Esophagus muscularis mucosa (tissue), 4 donors: ENCODE measurements around the gene IGFBP6. TPM values are rescaled to one million over a fixed set of nuclear protein-coding genes. Genes with fewer than 3 reads are reported as not detected.

Experiments used
- DNase-seq: peaks from one replicate; pipeline ENCODE4 v3.0.0-alpha.2; 2017; ENCODE audit errors: extremely low spot score
- H3K27ac ChIP-seq, 4 donors: fragments of 200-600 bp; sonication (generic); replicated peaks in 1 of 4; 1 replicate in 3 of 4; 2 replicates in 1 of 4; pipeline ENCODE4 v1.5.1; 2016 to 2019; ENCODE audit warnings: mild to moderate bottlenecking in 1 of 4
- H3K27me3 ChIP-seq, 4 donors: fragments of 200-600 bp; sonication (generic); one replicate each; pipeline versions ENCODE4 v1.5.1 to v1.6.0; 2016 to 2019
- H3K36me3 ChIP-seq, 4 donors: fragments of 200-600 bp; sonication (generic); one replicate each; pipeline ENCODE4 v1.5.1; 2016 to 2019
- H3K4me1 ChIP-seq, 4 donors: fragments of 200-600 bp; sonication (generic); one replicate each; pipeline ENCODE4 v1.5.1; 2016 to 2019
- H3K4me3 ChIP-seq, 4 donors: fragments of 200-600 bp; sonication (generic); 1 replicate in 2 of 4; 2 replicates in 2 of 4; pipeline ENCODE4 v1.5.1; 2016 to 2019; ENCODE audit warnings: mild to moderate bottlenecking in 4 of 4, moderate library complexity in 1 of 4
- H3K9me3 ChIP-seq, 4 donors: fragments of 200-600 bp; sonication (generic); 1 replicate in 3 of 4; 2 replicates in 1 of 4; pipeline ENCODE4 v1.5.1; 2016 to 2019
- CTCF ChIP-seq, 3 experiments: fragments of 200-600 bp in 2 of 3; fragments of 450-650 bp in 1 of 3; sonication (generic) in 2 of 3; IDR thresholded peaks; one replicate each; pipeline ENCODE4 v1.5.1; 2017 to 2019; ENCODE audit warnings: antibody characterized with exemption in 3 of 3, mild to moderate bottlenecking in 2 of 3, moderate library complexity in 1 of 3
- EP300 ChIP-seq: sonication (generic); formaldehyde crosslinking; IDR thresholded peaks from one replicate; pipeline ENCODE4 v1.6.1; 2017; ENCODE audit warnings: antibody characterized with exemption
- POLR2A ChIP-seq: fragments of 450-650 bp; IDR thresholded peaks from one replicate; pipeline ENCODE4 v1.6.1; 2017; ENCODE audit warnings: antibody characterized with exemption, moderate library complexity, mild to moderate bottlenecking, low read depth
- POLR2AphosphoS5 ChIP-seq, 2 donors: sonication (generic); formaldehyde crosslinking; IDR thresholded peaks; one replicate each; pipeline ENCODE4 v1.6.1; 2017; ENCODE audit warnings: antibody characterized with exemption in 2 of 2
- WGBS: methylation state at CpG from one replicate; pipeline ENCODE4 v1.1.5; 2018; 5-methylcytosine and 5-hydroxymethylcytosine counted together
- intact Hi-C: fragments of 100-400 bp; cut with DNase I; formaldehyde crosslinking; loops from one replicate; pipeline ENCODE4 v1.15.1; 2023
- total RNA-seq, 4 donors: library from RNA; depleted of rRNA; stranded (reverse); fragments of >200 nt; gene quantifications; one replicate each; pipeline versions ENCODE4 v1.1.0 to v1.2.1, GENCODE V29; 2016

IGFBP6 gene
- total RNA-seq, 4 donors from 2014 or later, result 626 to 1,141 (median 795) TPM

- no peak for TF ChIP-seq POLR2AphosphoS5 (IDR thresholded peaks at IDR 0.05)
- TF ChIP-seq EP300, result no peak
- TF ChIP-seq POLR2A, result no peak
- TF ChIP-seq CTCF (IDR thresholded peaks at IDR 0.05), result no peak
These were observed 46.9 kb upstream of the IGFBP6 start for GRCh38 chr12:53050426-53051057.

GRCh38 chr12:53051058-53051880, 46.2 kb upstream of the IGFBP6 start:
- H3K9me3 ChIP-seq, result no peaks in the 10 kb centered on the region
- 25% methylated on average over 9 of the region's 11 CpGs for WGBS
- peaks cover 5 to 41% (median 19%) of the 10 kb centered on the region in 4 donors for H3K36me3 ChIP-seq
- DNase-seq, result no peak
- no peaks in the 10 kb centered on the region for H3K27me3 ChIP-seq
- peak overlapping the region; percentile 97 to 99 (median 98) for H3K27ac ChIP-seq
- peak overlapping the region; percentile 76 to 82 (median 79) for H3K4me3 ChIP-seq
- H3K4me1 ChIP-seq, result peaks cover 70 to 90% (median 89%) of the 10 kb centered on the region in 4 donors
- TF ChIP-seq EP300 (no peak), CTCF (IDR thresholded peaks at IDR 0.05) (peak in 2 of 3 experiments; percentile 15 to 47), POLR2A (peak; percentile 13), POLR2AphosphoS5 (IDR thresholded peaks at IDR 0.05) (peak in 1 of 2 donors; percentile 87)
- intact Hi-C loops, result no loop called here

More at GRCh38 chr12:53050426-53051057, 46.9 kb upstream of the IGFBP6 start:
- Histone ChIP-seq H3K27ac (peak overlapping the region; percentile 97 to 99 (median 98)), H3K9me3 (no peaks in the 10 kb centered on the region), H3K4me3 (peak overlapping the region; percentile 76 to 82 (median 79)), H3K4me1 (peaks cover 71 to 90% (median 89%) of the 10 kb centered on the region in 4 donors), H3K27me3 (no peaks in the 10 kb centered on the region), H3K36me3 (peaks cover 2 to 33% (median 13%) of the 10 kb centered on the region in 4 donors)
- DNase-seq, result no peak
- intact Hi-C loops, result no loop called here
- WGBS, result 33% methylated on average over 2 of the region's 2 CpGs

GRCh38 chr12:53051881-53052412, 45.5 kb upstream of the IGFBP6 start:
- peaks cover 67 to 95% (median 92%) of the 10 kb centered on the region in 4 donors for H3K4me1 ChIP-seq
- WGBS, result 19% methylated on average over 2 of the region's 7 CpGs
- TF ChIP-seq CTCF (IDR thresholded peaks at IDR 0.05) (no peak), EP300 (no peak), POLR2A (no peak), POLR2AphosphoS5 (IDR thresholded peaks at IDR 0.05) (no peak)
- peak overlapping the region; percentile 76 to 82 (median 79) for H3K4me3 ChIP-seq
- H3K27me3 ChIP-seq, result no peaks in the 10 kb centered on the region
- peaks cover 5 to 47% (median 23%) of the 10 kb centered on the region in 4 donors for H3K36me3 ChIP-seq
- intact Hi-C loops, result no loop called here
- H3K9me3 ChIP-seq, result no peaks in the 10 kb centered on the region
- DNase-seq, result no peak
- H3K27ac ChIP-seq, result peak overlapping the region; percentile 97 to 99 (median 98)

GRCh38 chr12:53052419-53053217, 44.8 kb upstream of the IGFBP6 start:
- no peak for DNase-seq
- WGBS, result 31% methylated on average over 8 of the region's 11 CpGs

More at GRCh38 chr12:53052419-53053217, 44.8 kb upstream of the IGFBP6 start:
- Histone ChIP-seq H3K36me3 (peaks cover 6 to 54% (median 30%) of the 10 kb centered on the region in 4 donors), H3K27ac (peak overlapping the region; percentile 97 to 99 (median 98)), H3K9me3 (no peaks in the 10 kb centered on the region), H3K27me3 (no peaks in the 10 kb centered on the region), H3K4me1 (peaks cover 69 to 100% (median 94%) of the 10 kb centered on the region in 4 donors), H3K4me3 (peak overlapping the region; percentile 76 to 82 (median 79))
- TF ChIP-seq POLR2AphosphoS5 (IDR thresholded peaks at IDR 0.05), result peak in 1 of 2 donors; percentile 91
- TF ChIP-seq CTCF (IDR thresholded peaks at IDR 0.05), result peak in 1 of 3 experiments; percentile 24
- TF ChIP-seq EP300, result no peak
- intact Hi-C loops, result no loop called here
